ENCODE results near the gene SCUBE1.

SCUBE1 gene

DNA sequence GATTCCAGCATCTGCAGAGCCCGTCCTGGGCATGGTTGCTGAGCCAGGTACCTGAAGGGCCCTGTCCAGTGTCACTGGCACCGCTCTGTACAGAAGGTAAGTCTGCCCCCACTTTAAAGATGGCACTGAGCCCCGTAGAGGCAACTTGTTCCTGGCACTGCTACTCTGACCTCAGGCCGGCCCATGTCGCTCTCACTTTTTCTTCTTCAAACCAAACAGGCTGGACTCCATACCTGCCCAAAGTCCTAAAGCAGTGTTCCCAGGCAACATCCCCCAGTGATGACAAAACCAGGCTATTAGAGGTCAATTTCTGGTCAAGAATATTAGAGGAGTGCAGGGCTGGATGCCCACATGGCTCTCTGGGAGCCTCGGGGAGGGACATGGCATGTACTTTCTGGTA is 109.6 kb downstream of the SCUBE1 start:
- DNase-seq, result no peak

DNA sequence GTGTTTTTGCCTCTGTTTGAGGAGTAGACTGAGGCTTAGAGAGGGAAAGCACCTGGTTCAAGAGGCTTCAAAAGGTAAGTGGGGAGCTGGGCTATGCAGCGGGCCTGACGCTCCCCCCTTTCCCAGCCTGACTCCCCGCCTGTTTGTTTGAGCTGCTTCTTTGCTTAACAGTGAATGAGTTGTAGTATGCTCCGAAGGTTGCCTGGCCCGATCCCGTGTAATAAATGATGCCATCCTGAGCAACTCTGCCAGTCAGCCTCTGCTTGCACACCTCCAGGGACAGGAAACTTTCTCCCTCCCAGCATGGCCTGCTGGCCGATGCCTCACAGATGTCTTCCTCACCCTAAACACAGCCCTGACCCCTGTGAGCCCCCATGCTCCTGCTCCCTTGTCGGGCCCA is 110.7 kb downstream of the SCUBE1 start:
- no peak for DNase-seq

DNA sequence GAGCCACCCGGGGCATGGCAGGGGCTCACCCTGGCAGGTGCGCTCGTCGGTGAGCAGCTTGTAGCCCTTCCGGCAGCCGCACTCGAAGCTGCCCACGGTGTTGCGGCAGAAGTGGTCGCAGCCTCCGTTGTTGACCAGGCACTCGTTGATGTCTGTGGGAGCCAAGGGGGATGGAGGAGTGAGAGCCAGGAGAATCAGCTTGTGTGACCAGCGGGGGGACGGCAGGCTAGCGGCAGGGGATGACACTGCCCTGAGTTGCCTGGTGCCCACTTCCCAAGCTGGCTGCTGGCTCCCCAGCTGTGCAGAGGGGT is 111.5 kb downstream of the SCUBE1 start:
- no peak for DNase-seq

DNA sequence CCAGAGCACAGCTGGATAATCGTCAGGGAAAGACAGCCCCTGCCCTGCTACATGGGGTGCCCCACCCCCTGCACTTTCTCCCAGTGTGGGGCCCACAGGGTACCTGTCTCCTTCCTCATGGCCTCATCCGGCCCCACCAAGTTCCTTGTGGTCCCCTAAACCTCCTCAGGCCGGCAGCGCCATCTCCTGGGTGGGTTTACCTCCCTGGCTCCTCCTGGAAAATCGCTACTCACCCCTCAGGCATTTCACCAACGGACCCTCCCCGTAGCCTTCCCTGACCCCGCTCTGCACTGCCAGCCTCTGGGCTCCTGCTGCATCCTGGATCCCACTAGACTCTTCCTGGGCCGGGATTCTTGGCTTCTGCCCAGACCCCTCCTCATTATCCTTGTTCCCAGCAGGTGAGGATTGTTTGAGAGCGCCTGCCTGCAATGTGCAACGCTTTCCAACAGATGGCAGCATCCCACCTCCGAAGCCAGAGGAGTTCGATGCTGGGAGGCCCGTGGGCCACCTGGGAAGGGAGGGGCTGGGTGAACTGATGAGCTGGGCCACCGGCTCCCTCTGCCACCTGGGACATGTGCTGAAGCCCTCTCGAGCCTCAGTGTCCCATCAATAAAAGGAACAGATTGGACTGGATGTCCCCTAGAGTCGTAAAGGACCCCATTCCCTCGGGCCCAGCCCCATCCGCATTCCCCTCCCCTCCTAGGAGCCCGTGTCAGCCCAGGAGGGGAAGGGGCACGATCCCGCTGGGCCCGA is 112.0 kb downstream of the SCUBE1 start:
- peak; percentile 28 for DNase-seq

DNA sequence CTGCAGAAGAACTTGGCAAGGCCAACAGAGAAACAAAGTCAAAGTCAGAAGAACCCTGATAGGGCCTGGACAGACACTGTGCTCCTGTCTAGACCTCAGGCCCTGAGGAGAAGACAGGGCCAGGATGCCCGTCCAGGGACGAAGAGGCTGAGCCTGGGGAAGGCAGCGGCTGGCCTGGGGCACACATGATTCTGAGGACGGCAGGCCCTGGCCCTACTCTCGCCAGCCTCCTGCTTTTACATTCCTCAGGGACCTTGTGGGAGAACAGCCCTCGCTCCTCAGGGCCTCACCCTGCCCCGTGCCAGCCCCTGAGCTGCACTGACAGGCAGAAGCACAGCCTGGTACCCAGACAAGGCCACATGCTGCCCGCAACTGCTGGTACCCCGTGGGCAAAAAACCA is 112.6 kb downstream of the SCUBE1 start:
- DNase-seq, result no peak

DNA sequence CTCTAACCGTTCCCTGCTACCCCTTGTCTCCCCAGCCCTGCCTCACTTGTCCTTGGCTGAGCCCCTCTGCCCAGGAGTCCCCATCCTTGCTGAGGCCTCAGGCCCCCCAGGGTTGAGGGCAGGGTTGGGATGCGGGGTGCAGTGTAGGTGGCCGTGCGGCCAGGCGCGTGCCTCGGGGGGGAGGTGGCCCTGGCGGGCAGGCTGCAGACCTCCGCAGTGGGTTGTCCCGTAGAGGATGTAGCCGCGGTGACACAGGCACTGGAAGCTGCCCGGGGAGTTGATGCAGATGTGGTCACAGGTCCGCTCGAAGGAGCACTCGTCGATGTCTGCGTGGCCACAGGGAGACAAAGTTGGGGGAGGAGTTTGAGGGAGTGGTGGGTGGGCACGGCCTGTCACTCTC is 114.3 kb downstream of the SCUBE1 start:
- DNase-seq, result no peak

DNA sequence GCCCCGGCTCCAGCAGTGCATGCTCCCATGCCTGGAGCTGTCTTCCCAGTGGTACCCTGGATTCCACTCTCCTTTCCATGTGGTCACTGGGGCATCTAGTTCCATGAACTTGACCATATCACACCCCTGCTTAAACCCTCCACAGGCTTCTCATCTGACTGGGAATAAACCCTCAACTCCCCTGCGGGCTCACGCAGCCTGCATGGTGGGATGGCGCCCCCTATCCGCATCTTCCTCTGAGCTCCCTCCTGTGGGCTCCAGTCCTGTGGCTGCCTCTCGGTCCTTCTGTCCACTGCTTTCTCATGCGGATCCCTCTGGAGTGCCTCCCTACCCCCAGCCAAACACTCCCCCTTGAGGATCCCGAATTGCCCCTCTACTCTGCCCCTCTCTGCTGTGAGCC is 114.8 kb downstream of the SCUBE1 start:
- peak; percentile 16 for DNase-seq

DNA sequence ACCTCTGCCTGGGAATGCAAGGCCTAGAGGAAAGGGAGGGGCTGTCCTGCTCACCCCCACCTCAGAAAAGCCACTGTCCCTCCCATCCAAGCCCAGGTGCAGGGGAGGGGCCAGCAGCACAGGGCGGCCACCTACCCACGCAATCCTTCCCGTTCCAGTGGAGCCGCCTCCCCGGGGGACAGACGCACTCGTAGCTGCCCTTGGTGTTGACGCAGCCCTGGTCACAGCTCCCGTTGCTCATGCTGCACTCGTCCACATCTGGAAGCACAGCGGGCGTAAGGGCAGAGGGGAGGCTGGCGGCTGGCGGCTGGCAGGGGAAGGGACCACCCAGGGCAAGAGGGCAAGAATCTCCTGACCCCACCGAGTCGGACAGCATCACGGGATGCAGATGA is 115.9 kb downstream of the SCUBE1 start:
- DNase-seq, result no peak

DNA sequence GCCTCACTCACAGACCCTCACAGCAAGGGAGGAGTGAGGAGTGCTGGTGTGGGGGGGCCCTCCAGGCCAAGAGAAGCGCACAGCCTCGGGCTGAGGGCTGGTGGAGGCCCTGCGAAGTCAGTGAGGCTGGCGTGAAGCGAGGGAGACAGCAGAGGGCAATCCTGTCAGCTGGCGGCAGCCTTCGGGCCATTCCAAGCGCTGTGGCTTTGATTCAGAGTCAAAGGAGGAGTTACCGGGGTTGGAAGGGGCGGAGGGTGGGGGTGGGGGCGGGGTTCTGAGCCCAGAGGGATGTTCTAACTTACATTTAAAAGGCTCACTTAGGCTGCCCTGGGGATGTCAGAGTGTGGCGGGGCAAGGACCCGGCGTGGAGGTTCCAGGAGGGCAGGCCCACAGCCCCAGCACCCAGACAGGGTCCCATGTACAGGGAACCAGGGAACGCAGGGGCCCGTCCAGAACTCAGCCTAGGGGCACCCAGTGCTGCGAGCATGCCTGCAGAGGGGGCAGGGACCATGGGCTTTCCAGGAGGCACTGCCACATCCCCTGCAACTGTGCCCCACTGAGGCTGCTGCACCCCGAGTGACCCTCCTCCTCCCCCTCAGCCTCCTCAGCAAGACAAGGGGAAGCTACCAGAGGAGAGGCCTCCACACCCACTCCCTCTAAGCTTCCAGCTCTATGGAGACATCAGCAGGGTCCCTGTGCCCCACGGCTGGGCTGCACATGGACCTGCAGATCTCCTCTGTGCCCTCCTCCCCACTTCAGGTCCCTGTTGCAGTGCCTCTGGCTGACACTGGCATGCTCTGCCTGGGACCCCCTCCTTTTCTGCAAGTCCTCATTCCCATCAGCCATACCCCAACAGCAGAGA is 116.6 kb downstream of the SCUBE1 start:
- peak; percentile 64 for DNase-seq

DNA sequence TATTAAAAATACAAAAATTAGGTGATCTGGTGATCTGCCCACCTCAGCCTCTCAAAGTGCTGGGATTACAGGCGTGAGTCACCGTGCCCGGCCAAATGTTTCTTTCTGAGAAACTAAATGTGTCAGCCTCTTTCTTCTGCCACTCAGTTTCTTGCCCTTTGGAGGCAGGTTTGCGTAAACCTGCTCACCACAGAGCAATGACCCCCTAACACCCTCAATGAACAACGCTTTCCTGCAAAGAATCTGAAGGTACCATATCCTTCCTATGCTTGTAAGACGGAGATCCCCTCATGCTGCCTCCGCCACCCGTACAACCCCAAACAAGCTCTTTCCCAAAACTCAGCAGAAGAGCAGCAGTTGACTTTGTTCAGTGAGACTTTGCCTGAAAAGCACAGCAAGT is 117.6 kb downstream of the SCUBE1 start:
- DNase-seq, result no peak

DNA sequence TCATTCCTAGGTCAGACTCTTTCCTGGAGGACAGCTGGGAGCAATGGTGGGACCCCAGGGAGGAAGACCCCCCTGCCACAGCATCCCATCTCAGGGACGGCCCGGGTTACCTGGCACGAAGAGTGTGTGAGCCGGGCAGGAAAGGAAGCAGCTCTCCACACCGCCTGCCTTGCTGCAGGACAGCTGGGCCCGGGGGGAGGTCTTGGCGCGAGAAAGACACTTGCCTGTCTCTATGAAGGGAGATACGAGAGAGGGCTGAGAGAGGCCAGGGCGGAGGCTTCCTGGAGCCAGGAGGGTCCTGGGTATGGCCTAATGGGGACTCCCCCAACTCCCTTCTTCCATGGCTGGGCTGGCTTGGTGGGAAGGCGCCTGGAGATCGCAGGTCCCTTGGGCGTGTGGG is 120.2 kb downstream of the SCUBE1 start:
- DNase-seq, result no peak

DNA sequence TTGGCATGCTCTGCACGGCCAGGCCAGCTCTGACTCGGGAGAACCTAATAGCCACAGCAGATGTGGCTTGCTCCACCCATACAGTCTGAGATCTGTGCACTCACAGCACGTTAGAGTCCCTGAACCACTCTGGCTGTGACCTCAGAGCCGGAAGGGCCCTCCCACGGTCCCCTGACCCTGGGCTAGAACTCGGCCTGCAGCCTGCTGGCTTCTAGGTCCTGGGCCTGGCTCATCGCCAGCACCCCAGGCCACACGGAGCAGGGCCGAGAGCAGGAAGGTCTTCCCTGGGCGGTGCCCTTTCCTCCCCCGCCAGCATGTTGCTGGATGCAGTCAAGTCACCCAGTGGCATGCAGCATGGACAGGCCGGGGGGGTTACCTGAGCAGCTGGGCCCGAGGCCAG is 120.9 kb downstream of the SCUBE1 start:
- DNase-seq, result no peak

DNA sequence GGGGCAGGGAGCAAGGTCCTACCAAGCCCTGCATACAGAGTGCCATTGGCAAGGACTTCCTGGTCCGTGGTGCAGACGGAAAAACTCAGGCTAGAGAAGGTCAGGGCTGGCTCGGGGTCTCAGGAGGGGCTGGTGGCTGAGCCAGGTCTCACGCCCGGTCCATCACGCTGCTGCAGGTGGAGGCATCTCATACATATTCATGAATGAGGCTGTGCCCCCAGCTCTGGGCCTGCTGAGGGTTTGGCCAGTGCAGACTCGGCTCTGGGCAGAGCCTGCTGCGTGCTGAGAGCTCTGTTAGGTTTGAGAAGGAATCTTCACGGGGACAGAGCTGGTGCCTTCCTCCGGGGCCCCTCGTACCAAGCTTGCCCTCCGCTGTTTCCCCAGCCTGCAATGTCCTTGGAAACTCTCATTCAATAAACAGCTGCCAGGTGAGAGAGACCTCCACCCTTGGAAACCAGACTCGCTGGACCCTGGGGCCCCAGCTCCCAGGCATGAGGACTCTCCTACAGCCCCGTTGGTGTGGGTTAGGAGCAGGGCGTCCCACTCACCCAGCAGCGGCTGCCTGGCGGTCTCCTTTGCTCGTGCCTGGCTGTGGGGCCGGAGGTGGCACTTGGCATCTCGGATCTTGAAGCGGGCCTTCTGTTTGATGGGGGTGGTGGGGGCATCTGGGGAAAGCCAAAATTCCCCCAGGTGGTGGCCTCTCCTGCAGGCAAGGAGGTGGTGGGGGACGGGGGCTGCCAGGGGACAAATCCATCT is 122.4 kb downstream of the SCUBE1 start:
- DNase-seq, result no peak

DNA sequence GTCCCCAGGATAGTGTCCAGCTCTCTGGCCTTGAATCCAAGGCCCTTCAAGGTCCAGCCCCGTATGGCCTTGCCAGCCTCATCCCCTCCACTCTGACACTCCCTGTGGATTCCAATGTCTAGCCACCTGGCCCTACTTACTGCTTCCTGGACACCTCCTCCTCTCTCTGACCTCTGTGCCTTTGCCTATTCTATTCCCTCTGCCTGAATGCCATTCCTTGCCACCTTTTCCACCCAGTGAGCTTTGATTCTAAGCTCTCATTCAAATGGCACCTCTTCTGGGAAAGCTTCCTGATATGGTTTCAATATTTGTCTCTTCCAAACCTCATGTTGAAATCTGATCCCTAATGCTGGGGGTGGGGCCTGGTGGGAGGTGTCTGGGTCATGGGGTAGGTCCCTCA is 124.4 kb downstream of the SCUBE1 start:
- no peak for DNase-seq

DNA sequence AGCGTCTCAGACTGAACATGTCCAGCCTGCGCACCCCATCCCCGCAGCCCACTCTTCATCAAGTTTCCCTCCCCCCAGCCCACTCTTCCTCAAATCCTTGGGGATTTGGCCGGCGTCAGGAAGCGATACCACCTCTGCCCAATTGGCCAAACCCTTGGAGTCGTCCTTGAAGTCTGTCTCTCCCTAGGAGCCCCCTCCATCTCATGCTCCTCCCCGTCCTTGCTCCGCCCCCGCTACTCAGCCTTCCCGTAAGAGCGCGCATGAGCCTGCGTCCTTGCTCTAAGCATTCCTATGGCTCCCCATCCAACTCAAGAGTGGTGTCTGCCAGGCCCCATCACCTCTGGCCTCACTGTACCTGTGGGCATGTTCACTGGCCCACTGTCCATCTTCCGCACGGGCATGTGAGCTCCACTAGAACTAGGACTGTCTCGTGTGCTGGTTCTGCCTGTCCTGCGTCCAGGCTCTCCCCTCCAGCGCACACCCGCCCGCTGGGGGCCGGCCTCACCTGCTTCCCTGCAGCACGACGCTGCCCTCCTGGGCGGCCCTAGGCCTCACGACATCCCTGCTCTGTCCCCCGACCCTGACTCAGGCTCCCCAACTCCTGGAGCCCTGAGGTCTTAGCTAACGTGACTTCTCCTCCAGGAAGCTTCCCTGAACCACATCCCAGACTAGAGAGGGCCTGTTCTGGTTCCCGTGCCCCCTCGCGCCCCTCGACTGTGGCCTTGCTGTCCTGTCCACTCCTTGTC is 125.7 kb downstream of the SCUBE1 start:
- DNase-seq, result no peak

DNA sequence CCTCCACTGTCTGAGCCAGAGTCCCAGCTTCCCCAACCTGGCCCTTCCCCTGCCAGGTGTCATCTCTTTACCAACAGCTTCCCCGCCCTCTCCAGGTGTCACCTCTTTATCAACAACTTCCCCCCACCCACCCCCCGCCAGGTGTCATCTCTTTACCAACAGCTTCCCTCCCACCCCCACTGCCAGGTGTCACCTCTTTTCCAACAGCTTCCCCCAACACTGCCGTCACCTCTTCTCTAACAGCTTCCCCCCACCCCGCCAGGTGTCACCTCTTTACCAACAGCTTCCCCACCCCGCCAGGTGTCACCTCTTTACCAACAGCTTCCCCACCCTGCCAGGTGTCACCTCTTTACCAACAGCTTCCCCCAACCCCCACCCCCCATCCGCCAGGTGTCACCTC is 126.4 kb downstream of the SCUBE1 start:
- DNase-seq, result no peak

DNA sequence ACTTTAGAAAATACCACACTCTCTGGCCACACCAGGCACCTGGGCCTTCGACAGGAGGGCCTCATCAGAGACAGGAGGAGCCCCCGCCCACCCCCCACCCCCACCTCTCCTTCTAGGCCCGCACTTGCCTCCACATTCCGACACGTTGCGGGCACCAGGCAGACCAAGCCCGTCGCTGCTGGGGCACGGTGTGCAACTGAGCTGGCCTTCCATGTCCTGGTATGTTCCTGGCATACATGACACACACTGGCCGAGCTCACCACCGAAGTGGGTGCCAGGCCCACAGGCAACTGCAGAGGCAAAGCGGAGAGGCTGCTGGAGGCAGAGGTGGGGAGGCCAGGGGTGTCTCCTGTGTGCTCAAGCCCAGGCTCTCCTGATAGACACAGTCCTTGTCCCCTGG is 129.2 kb downstream of the SCUBE1 start:
- DNase-seq, result no peak

DNA sequence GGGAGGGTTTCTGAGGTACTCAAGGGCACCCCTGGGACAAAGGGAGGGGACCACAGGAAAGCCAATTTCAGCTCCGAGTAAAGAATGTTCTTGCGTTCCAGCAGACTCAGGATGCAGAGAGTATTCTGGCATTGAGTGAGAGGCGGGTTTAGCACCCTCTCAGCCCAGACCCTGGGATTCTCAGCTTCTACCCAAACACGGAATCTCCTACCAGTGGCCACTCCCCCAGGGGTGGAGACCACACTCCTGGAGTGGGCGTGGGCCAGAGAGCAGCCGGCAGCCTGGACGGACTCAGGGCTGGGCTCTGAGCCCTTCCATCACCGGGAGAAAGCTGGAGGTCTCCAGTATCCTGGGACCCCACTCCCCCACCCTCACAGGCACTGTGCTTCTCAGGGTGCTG is 130.1 kb downstream of the SCUBE1 start:
- no peak for DNase-seq

DNA sequence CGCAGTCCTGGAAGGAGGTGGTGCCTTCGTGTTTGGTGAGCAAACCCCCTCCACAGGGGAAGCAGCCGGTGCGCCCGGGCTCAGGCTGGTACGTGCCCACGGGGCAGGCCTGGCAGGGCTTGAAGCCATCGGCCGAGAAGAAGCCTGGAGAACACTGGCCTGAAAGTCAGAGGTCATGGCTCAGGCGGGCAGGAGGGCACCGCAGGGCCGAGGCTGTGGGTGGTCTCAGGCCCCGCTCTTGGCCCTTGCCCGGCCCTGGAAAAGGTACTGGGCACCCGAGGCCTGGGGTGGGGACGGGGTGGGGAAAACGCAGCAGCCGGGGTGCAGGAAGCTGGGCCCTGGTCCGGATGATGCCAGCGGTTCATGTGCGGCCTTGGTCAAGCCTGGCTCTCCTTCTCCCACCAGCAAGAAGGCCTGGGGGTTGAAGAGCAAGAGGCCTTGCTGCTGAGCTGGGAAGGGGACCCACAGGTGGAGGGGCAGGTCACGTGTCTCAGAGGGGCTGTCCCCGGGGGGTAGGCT is 130.7 kb downstream of the SCUBE1 start:
- DNase-seq, result no peak

DNA sequence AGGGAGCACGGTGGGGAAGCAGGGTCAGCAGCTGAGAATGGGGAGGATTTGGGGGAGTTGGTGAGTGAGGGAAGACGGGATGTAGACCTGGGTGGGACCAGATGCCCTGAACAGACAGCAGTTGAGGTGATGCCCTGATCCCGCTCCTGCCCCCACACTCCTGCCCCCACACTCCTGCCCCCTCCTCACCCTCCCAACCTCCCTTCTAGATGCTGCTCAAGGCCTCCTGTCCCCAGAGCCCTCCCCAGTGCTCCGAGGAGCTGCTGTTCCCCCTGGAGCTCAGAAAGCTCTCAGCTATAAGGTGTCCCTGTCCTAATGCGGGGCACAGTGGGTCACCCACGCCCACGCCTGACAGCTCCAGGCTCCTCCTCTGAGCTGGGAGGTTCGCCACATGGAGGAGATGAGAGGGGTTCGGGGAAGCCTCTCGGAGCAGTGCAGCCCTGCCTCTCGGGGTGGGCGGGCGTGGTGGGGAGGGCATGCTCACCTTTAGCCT is 131.2 kb downstream of the SCUBE1 start:
- no peak for DNase-seq

DNA sequence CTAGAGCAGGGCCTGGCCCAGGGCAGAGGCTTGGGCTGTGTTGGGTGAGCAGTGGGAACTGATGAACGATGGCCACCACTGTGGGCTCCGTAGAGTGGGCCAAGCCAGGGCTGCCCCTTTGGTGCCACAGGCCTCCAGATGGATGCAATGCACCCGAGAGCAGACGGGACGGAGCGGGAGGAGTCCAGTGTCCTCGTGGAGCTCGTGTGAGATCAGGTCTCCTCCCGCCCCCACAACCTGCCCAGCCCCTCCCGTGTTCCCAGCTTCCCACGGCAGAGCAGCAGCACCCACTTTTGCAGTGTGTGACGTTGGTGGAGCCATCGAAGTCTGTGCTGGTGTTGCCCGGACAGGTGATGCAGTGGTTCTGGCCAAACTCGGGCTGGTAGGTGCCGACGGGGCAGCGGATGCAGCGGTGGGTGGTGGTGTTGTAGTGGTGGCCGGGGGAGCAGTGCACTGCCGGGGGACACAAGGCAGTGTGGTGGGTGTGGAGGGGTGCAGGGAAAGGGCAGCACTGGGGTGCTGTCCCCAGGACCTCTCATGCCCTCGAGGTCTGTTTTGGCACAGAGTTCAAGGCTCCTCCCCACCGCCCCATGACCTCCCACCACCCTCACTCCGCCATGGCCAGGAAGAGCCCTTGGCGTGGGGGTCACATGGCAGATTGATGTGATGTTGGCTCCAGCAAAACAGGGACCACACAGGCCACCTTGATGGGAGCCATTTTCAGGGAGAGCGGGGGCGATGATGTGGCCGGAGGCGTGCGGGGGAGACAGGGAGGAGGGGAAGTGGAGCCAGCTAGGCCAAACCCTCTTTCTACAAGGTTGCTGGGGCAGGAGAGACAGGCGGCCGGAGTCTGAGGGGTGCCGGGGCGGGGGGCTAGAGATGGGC is 132.3 kb downstream of the SCUBE1 start:
- DNase-seq, result no peak

DNA sequence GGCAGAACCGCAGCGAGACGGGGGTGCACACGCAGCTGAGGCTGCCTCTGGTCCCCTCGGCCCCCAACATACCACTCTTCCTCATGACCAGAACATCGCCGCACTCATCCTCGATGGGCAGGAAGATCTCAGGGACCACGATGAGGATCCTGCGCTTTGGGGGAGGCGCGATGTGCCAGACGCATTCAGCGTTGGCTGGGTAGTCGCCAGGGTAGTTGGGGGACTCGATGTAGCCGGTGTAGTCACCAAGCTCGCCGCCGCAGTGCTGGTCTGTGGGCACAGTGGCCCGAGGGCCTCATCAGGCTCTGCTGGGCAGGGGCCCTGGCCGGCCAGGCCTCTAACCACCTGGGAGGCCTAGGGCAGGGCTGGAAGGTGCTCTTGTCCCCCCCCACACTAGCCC is 133.2 kb downstream of the SCUBE1 start:
- DNase-seq, result no peak
